T-helper 2 cell treated with Interferon-gamma antibody and Interleukin-4, amounts not matched to agents 5 μg/mL and 100 μg/mL, for 36 hours (primary cell): ENCODE measurements around the gene ARHGEF2.
A peak's percentile ranks its signal among the peaks of the same experiment; 100 is the strongest.

ENCODE experiments used
- DNase-seq: peaks from one replicate; pipeline ENCODE4 v3.0.0; 2021; ENCODE audit warnings: low spot score
- H3K27ac Mint-ChIP-seq: one replicate; pipeline ENCODE4 v1.8.0; 2021; ENCODE audit warnings: mild to moderate bottlenecking, mixed read lengths
- H3K27me3 Mint-ChIP-seq: one replicate; pipeline ENCODE4 v1.8.0; 2021; ENCODE audit warnings: low read depth, mixed read lengths
- H3K36me3 Mint-ChIP-seq: one replicate; pipeline ENCODE4 v1.8.0; 2021; ENCODE audit warnings: low read depth, mixed read lengths
- H3K4me1 Mint-ChIP-seq: one replicate; pipeline ENCODE4 v1.8.0; 2021; ENCODE audit warnings: low read depth, mixed read lengths
- H3K4me3 Mint-ChIP-seq: one replicate; pipeline ENCODE4 v1.8.0; 2022; ENCODE audit warnings: mild to moderate bottlenecking, moderate library complexity, mixed read lengths
- H3K9me3 Mint-ChIP-seq: one replicate; pipeline ENCODE4 v1.8.0; 2021; ENCODE audit warnings: mixed read lengths

ARHGEF2 gene

DNA sequence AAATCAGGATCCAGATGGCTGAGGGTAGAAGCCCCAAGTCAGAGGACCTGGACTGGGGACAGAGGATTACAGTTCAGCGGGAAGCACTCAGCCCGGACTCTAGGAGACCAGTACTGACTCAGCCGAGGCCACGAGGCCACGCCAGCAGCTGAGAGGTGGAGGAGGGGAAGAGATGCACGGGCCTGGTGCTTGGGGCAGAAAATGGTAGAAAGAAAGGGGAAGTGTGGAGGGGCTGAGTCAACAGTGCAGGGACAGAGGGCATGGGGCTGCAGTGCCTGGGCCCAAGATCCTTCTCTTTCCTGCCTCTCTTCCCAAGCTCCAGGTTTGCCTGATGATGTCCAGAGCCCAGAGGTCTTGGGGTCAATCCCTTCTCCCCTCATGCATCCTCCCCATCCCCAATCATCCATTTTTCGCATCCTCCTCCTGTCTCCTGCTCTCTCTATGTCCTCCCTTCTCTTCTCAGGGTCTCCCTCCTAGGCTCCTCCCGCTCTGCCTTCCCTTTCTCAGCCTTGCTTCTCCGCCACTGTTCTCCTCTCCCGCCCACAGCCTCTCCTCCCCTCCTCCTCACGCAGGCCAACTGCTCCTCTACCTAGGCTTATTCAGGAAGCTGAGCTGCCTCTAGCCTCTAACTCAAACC lies 7.7 kb downstream of the ARHGEF2 start:
- peaks cover 83% of the 10 kb centered on the region for H3K4me1 Mint-ChIP-seq
- H3K4me3 Mint-ChIP-seq = peak overlapping the region; percentile 56
- no peaks in the 10 kb centered on the region for H3K9me3 Mint-ChIP-seq
- peak; percentile 52 for DNase-seq
- H3K36me3 Mint-ChIP-seq = peaks cover 69% of the 10 kb centered on the region
- no peaks in the 10 kb centered on the region for H3K27me3 Mint-ChIP-seq
- H3K27ac Mint-ChIP-seq = peak overlapping the region; percentile 83

DNA sequence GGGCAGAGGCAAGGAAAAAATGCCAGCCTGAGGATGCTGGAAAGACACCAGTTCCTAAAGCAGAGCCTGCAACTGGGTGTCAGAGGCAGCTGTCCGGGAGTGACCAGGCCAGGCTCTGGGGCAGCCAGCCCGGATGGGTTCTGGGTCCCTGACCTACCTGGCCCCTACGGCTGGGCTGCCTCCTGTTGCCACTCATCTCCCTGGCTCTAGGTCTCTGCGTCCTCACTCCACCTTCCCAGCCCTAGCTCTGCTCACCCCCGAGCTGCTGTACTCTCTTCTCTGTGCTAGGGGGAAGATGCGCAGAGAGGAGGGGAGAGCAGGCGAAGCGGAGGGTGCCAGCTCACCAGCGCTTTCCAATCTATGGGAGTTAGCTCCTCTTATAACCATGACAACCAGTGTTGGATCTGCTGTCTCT lies 9.0 kb downstream of the ARHGEF2 start:
- H3K36me3 Mint-ChIP-seq = peaks cover 72% of the 10 kb centered on the region
- peak overlapping the region; percentile 78 for H3K4me3 Mint-ChIP-seq
- H3K27ac Mint-ChIP-seq = peak overlapping the region; percentile 83
- H3K27me3 Mint-ChIP-seq = no peaks in the 10 kb centered on the region
- DNase-seq = no peak
- peaks cover 72% of the 10 kb centered on the region for H3K4me1 Mint-ChIP-seq
- no peaks in the 10 kb centered on the region for H3K9me3 Mint-ChIP-seq

DNA sequence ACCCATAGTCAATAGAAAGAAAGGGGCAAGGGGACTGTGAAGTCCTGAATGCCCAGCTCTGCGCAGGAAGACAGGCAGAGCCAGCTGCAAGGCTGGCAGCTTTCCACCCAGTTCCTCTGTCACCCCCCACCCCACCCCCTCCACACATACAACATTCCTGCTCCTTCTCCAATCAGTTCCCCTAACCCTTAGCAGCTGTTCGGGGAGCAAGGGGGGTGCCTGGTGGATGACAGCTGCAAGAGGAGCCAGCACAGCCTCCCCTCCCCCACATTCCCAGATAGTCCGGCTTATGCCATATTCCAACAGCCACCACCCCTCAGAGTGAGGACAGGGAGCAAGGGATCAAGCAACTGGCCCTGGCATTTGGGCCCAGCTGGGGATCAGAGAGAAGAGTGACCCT lies 9.7 kb downstream of the ARHGEF2 start:
- Mint-ChIP-seq H3K4me3 (peak overlapping the region; percentile 78), H3K9me3 (no peaks in the 10 kb centered on the region), H3K27me3 (no peaks in the 10 kb centered on the region), H3K4me1 (peaks cover 71% of the 10 kb centered on the region), H3K27ac (peak overlapping the region; percentile 91), H3K36me3 (peaks cover 72% of the 10 kb centered on the region)
- no peak for DNase-seq

GRCh38 chr1:155968051-155968400 lies 10.3 kb downstream of the ARHGEF2 start:
- no peaks in the 10 kb centered on the region for H3K9me3 Mint-ChIP-seq
- H3K4me1 Mint-ChIP-seq = peaks cover 66% of the 10 kb centered on the region
- H3K27me3 Mint-ChIP-seq = no peaks in the 10 kb centered on the region
- peak overlapping the region; percentile 78 for H3K4me3 Mint-ChIP-seq
- peak overlapping the region; percentile 91 for H3K27ac Mint-ChIP-seq
- H3K36me3 Mint-ChIP-seq = peaks cover 67% of the 10 kb centered on the region
- no peak for DNase-seq

DNA sequence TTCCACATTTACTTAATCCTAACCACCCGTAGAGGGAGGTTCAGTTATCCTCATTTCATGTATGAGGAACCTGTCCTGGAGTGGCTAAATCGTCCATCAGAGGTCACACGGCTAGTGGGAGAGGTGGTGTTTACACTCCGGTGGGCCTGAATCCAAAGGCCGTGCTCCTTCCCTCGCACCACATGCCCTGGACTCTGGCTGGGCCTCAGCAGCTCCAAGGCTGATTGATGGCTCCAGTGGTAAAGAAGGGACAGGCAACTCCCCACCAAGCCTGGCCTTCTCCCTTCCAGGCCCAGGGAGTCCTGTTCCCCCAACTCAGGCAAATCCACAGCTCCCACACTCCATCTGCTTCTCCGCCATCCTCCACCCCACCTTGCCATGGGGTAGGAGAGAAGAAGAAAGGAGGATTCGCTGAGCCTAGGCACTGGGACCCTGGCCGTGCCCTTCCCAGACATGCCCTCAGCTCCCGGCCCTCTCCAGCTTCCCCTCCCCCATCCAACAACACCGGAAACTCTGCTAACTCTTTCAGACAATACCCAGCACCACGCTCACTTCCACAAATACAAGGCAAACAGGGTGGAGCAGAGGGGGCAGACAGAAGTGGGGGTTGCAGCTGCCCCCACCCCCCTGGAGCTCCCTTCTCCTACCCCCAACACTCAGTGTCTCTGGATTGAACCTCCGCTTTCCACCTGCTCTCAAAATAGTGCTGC lies 10.9 kb downstream of the ARHGEF2 start:
- Mint-ChIP-seq H3K4me3 (peak overlapping the region; percentile 78), H3K27ac (peak overlapping the region; percentile 91), H3K36me3 (peaks cover 65% of the 10 kb centered on the region), H3K4me1 (peaks cover 61% of the 10 kb centered on the region), H3K9me3 (no peaks in the 10 kb centered on the region), H3K27me3 (no peaks in the 10 kb centered on the region)
- DNase-seq = no peak

GRCh38 chr1:155966750-155967149 lies 11.6 kb downstream of the ARHGEF2 start:
- no peak for DNase-seq
- peak overlapping the region; percentile 62 for H3K4me3 Mint-ChIP-seq
- H3K27me3 Mint-ChIP-seq = no peaks in the 10 kb centered on the region
- peaks cover 58% of the 10 kb centered on the region for H3K4me1 Mint-ChIP-seq
- H3K27ac Mint-ChIP-seq = peak overlapping the region; percentile 78
- no peaks in the 10 kb centered on the region for H3K9me3 Mint-ChIP-seq
- peaks cover 72% of the 10 kb centered on the region for H3K36me3 Mint-ChIP-seq

- peaks cover 57% of the 10 kb centered on the region for H3K4me1 Mint-ChIP-seq
- no peak for DNase-seq
- peaks cover 78% of the 10 kb centered on the region for H3K36me3 Mint-ChIP-seq
- H3K4me3 Mint-ChIP-seq = peak overlapping the region; percentile 36
- peak overlapping the region; percentile 75 for H3K27ac Mint-ChIP-seq
- H3K27me3 Mint-ChIP-seq = no peaks in the 10 kb centered on the region
- H3K9me3 Mint-ChIP-seq = no peaks in the 10 kb centered on the region
These were observed 12.2 kb downstream of the ARHGEF2 start for GRCh38 chr1:155966135-155966534.

DNA sequence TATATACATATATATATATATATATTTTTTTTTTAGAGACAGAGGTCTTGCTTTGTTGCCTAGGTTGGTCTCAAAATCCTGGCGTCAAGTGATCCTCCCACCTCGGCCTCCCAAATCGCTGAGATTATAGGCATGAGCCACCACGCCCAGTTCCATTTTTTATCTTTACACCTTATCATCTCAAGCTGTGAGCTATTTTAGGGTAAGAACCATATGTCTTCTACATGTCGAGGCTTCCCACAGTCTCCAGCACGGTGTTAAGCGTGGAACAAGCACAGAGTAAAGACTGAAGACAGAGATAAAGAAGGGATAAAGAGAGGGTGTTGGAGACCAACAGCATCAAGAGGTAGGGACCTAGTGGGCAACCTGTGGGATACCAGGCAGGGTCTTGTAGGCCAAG lies 14.2 kb downstream of the ARHGEF2 start:
- H3K27ac Mint-ChIP-seq = peak overlapping the region; percentile 13
- no peak for DNase-seq
- no peak overlapping the region for H3K4me3 Mint-ChIP-seq
- H3K36me3 Mint-ChIP-seq = peaks cover 80% of the 10 kb centered on the region
- no peaks in the 10 kb centered on the region for H3K9me3 Mint-ChIP-seq
- no peaks in the 10 kb centered on the region for H3K27me3 Mint-ChIP-seq
- peaks cover 52% of the 10 kb centered on the region for H3K4me1 Mint-ChIP-seq

- Mint-ChIP-seq H3K27ac (no peak overlapping the region), H3K9me3 (no peaks in the 10 kb centered on the region), H3K36me3 (peaks cover 73% of the 10 kb centered on the region), H3K27me3 (no peaks in the 10 kb centered on the region), H3K4me1 (peaks cover 37% of the 10 kb centered on the region), H3K4me3 (no peak overlapping the region)
- DNase-seq = no peak
These were observed 15.6 kb downstream of the ARHGEF2 start for GRCh38 chr1:155962599-155963211.

DNA sequence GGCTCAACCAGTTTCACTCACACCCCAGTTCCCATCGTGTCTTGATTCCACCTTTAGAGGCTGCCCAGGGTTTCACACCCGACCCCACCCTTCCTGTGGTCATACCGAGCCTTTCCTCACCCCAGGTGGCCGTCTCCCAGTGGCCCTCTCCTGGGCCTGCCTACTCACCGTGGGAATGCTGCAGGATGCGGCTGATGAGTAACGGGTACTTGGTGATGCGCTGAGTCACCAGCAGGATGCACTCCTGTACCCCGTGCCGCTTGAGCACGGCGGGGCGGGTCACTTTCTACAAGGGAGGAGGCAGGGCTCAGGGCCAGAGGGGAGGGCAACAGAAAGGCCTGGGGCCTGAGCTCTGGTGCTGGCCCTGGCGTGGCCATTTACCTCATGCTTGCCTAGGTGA lies 16.4 kb downstream of the ARHGEF2 start:
- Mint-ChIP-seq H3K9me3 (no peaks in the 10 kb centered on the region), H3K27ac (peak overlapping the region; percentile 49), H3K36me3 (peaks cover 75% of the 10 kb centered on the region), H3K27me3 (no peaks in the 10 kb centered on the region), H3K4me1 (peaks cover 30% of the 10 kb centered on the region), H3K4me3 (no peak overlapping the region)
- no peak for DNase-seq

- Mint-ChIP-seq H3K4me3 (no peak overlapping the region), H3K27me3 (no peaks in the 10 kb centered on the region), H3K36me3 (peaks cover 62% of the 10 kb centered on the region), H3K4me1 (peaks cover 22% of the 10 kb centered on the region), H3K9me3 (no peaks in the 10 kb centered on the region), H3K27ac (peak overlapping the region; percentile 68)
- no peak for DNase-seq
These were observed 18.1 kb downstream of the ARHGEF2 start for GRCh38 chr1:155960081-155960745.

DNA sequence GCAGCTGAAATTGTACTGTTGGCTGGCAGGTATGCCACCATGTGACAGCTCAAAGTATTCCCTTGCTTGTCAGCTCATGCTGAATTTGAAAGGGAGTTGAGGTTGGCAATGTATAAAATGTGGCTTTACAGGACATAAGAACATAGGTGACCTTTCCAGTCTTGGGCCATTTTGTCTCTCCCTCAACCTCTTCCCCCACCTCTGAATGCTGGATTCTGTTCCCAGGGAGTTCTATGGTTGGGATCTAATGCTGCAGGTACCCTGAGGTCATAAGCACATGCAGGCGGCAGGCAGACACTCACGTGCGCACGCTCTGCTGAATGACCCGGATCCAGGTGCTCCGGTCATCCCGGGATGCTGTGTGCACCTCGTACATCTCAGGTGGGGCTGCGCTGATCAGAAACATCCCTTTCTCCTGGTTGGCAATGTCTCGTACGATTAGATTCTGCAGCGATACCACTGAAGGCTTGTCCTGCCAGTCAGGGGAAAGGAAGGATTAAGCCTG lies 20.9 kb downstream of the ARHGEF2 start:
- Mint-ChIP-seq H3K27ac (peak overlapping the region; percentile 4), H3K4me3 (no peak overlapping the region), H3K36me3 (peaks cover 70% of the 10 kb centered on the region), H3K4me1 (peaks cover 19% of the 10 kb centered on the region), H3K27me3 (no peaks in the 10 kb centered on the region), H3K9me3 (no peaks in the 10 kb centered on the region)
- DNase-seq = no peak

GRCh38 chr1:155954645-155955044 lies 23.7 kb downstream of the ARHGEF2 start:
- Mint-ChIP-seq H3K27me3 (no peaks in the 10 kb centered on the region), H3K27ac (no peak overlapping the region), H3K4me1 (no peaks in the 10 kb centered on the region), H3K4me3 (no peak overlapping the region), H3K36me3 (peaks cover 64% of the 10 kb centered on the region), H3K9me3 (no peaks in the 10 kb centered on the region)
- no peak for DNase-seq

DNA sequence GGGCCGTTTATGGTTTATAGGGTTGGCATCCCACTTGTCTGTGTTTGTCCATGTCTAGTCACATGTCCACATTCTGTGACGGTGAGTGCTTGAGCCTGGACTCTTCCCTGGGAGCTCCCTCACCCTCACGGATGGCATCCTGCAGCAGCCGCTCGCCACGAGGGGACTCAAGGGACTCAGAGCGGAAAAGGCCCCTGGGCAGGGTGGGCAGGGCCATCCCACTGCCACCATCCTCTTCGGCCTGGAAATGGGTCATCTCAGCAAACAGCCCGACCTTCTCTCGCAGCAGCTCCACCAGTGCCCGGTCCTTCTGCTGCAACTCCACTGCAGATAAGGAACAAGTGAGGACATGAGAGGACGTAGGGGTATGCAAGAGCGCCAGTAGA lies 25.8 kb downstream of the ARHGEF2 start:
- DNase-seq = no peak
- peaks cover 61% of the 10 kb centered on the region for H3K36me3 Mint-ChIP-seq
- no peaks in the 10 kb centered on the region for H3K9me3 Mint-ChIP-seq
- no peak overlapping the region for H3K4me3 Mint-ChIP-seq
- H3K27me3 Mint-ChIP-seq = no peaks in the 10 kb centered on the region
- no peak overlapping the region for H3K27ac Mint-ChIP-seq
- H3K4me1 Mint-ChIP-seq = no peaks in the 10 kb centered on the region
